H1 (cell line): ENCODE data around the gene SCARF1. TPM values are rescaled to one million over a fixed set of nuclear protein-coding genes. Genes with fewer than 3 reads are reported as not detected.

Experiments used
- CTCF ChIA-PET: fragments of 300-600 bp; sonication (Branson Sonifier 250); formaldehyde crosslinking; loops from one replicate; lab custom pipeline; 2021; ENCODE audit not compliant: partially characterized antibody; lab: Charles Lee
- POLR2A ChIA-PET: fragments of 300-600 bp; sonication (Branson Sonifier 250); formaldehyde crosslinking; loops from one replicate; lab custom pipeline; 2021; ENCODE audit warnings: inconsistent platforms; ENCODE audit not compliant: partially characterized antibody; lab: Charles Lee
- DNase-seq, 2 experiments: peaks; one replicate each; pipeline versions ENCODE4 v3.0.0 to v3.0.0-alpha.2; 2010 to 2022; ENCODE audit warnings: low spot score in 2 of 2, low read depth in 1 of 2, mixed read lengths in 1 of 2
- FAIRE-seq: peaks from 2 replicates; lab custom pipeline; 2011; peaks lifted over from hg19 to GRCh38; lab: Jason Lieb, UNC
- H2AFZ ChIP-seq: 2 replicates; pipeline ENCODE4 v1.8.1; 2012; ENCODE audit warnings: low read length, inconsistent platforms
- H2AK5ac ChIP-seq: 2 replicates; pipeline ENCODE4 v1.6.1; 2013; ENCODE audit warnings: low read depth, low read length
- H2BK120ac ChIP-seq: replicated peaks from 2 replicates; pipeline ENCODE3; 2013; ENCODE audit warnings: low read depth, low read length, inconsistent platforms
- H2BK12ac ChIP-seq: 2 replicates; pipeline ENCODE4 v1.6.1; 2013; ENCODE audit warnings: low read depth, low read length
- H2BK15ac ChIP-seq: 2 replicates; pipeline ENCODE4 v1.6.1; 2013; ENCODE audit warnings: low read length
- H2BK20ac ChIP-seq: 2 replicates; pipeline ENCODE4 v1.6.1; 2013; ENCODE audit warnings: low read length
- H2BK5ac ChIP-seq: 2 replicates; pipeline ENCODE4 v1.6.1; 2013; ENCODE audit warnings: low read depth, low read length
- H3K14ac ChIP-seq: 2 replicates; pipeline ENCODE4 v1.6.1; 2013; ENCODE audit warnings: inconsistent platforms; ENCODE audit not compliant: insufficient read length
- H3K18ac ChIP-seq: 2 replicates; pipeline ENCODE4 v1.6.1; 2013; ENCODE audit warnings: low read length; ENCODE audit errors: extremely low read depth
- H3K23ac ChIP-seq: 2 replicates; pipeline ENCODE4 v1.6.1; 2013; ENCODE audit warnings: inconsistent platforms; ENCODE audit not compliant: insufficient read length
- H3K23me2 ChIP-seq: 2 replicates; pipeline ENCODE4 v1.6.1; 2013; ENCODE audit warnings: low read depth, low read length
- H3K27ac ChIP-seq: 2 replicates; pipeline ENCODE4 v1.6.1; 2011; ENCODE audit warnings: low read depth, low read length, inconsistent platforms
- H3K27me3 ChIP-seq, 4 experiments: replicated peaks in 1 of 4; 1 replicate in 1 of 4; 2 replicates in 3 of 4; pipeline versions ENCODE4 v1.6.1 to v1.8.1; 2011 to 2013; ENCODE audit warnings: low read length in 3 of 4, mild to moderate bottlenecking in 3 of 4, inconsistent platforms in 2 of 4, mixed read lengths in 2 of 4, moderate library complexity in 1 of 4; ENCODE audit not compliant: control insufficient read depth in 3 of 4, insufficient read depth in 3 of 4; ENCODE audit errors: extremely low read depth in 1 of 4
- H3K36me3 ChIP-seq, 4 experiments: 2 replicates each; pipeline versions ENCODE4 v1.6.1 to v1.8.1; 2011 to 2013; ENCODE audit warnings: mild to moderate bottlenecking in 4 of 4, low read length in 3 of 4, moderate library complexity in 2 of 4, control low read depth in 1 of 4, inconsistent platforms in 1 of 4; ENCODE audit not compliant: insufficient read depth in 4 of 4, control insufficient read depth in 2 of 4
- H3K4ac ChIP-seq: replicated peaks from 2 replicates; pipeline ENCODE3; 2013; ENCODE audit warnings: low read length, low read depth, mixed read lengths, inconsistent platforms; ENCODE audit not compliant: insufficient read length
- H3K4me1 ChIP-seq, 4 experiments: replicated peaks in 1 of 4; 1 replicate in 1 of 4; 2 replicates in 3 of 4; pipeline versions ENCODE4 v1.6.1 to v1.8.1; 2011 to 2013; ENCODE audit warnings: low read length in 3 of 4, inconsistent platforms in 2 of 4, mixed read lengths in 1 of 4; ENCODE audit not compliant: insufficient read depth in 4 of 4, control insufficient read depth in 3 of 4
- H3K4me2 ChIP-seq, 2 experiments: 2 replicates each; pipeline versions ENCODE4 v1.6.1 to v1.8.1; 2011 to 2013; ENCODE audit warnings: low read depth in 2 of 2, low read length in 2 of 2, control low read depth in 1 of 2, inconsistent platforms in 1 of 2, mild to moderate bottlenecking in 1 of 2; ENCODE audit not compliant: insufficient read depth in 1 of 2
- H3K4me3 ChIP-seq, 4 experiments: fragments of 200-600, 300-600 bp in 1 of 4; sonication (generic), shearing (Covaris generic), sonication (Bioruptor Twin) in 1 of 4; 2 replicates each; pipeline versions ENCODE4 v1.5.1 to v1.8.1; 2011 to 2016; ENCODE audit warnings: low read length in 4 of 4, low read depth in 3 of 4, control low read depth in 2 of 4, inconsistent platforms in 2 of 4, mild to moderate bottlenecking in 2 of 4, mixed read lengths in 1 of 4, moderate library complexity in 1 of 4; ENCODE audit not compliant: insufficient read depth in 2 of 4; ENCODE audit errors: extremely low read depth in 1 of 4
- H3K56ac ChIP-seq: replicated peaks from 2 replicates; pipeline ENCODE3; 2013; ENCODE audit warnings: low read depth, mild to moderate bottlenecking, mixed read lengths, low read length, inconsistent platforms; ENCODE audit not compliant: insufficient read length
- H3K79me1 ChIP-seq: 2 replicates; pipeline ENCODE4 v1.6.1; 2013; ENCODE audit warnings: low read depth, low read length, control low read depth
- H3K79me2 ChIP-seq, 2 experiments: 2 replicates each; pipeline versions ENCODE4 v1.6.1 to v1.8.1; 2012 to 2013; ENCODE audit warnings: low read length in 2 of 2, mild to moderate bottlenecking in 2 of 2, inconsistent platforms in 1 of 2; ENCODE audit not compliant: insufficient read depth in 2 of 2, control insufficient read depth in 1 of 2
- H3K9ac ChIP-seq, 4 experiments: replicated peaks in 1 of 4; 1 replicate in 1 of 4; 2 replicates in 3 of 4; pipeline versions ENCODE4 v1.6.1 to v1.8.1; 2011 to 2013; ENCODE audit warnings: low read depth in 3 of 4, low read length in 3 of 4, control low read depth in 2 of 4, mild to moderate bottlenecking in 2 of 4, moderate library complexity in 2 of 4, inconsistent platforms in 1 of 4; ENCODE audit errors: extremely low read depth in 1 of 4
- H3K9me3 ChIP-seq, 2 experiments: 2 replicates each; pipeline versions ENCODE4 v1.6.1 to v1.8.1; 2012 to 2013; ENCODE audit warnings: mild to moderate bottlenecking in 2 of 2, moderate library complexity in 2 of 2, control low read depth in 1 of 2, inconsistent platforms in 1 of 2, low read depth in 1 of 2, low read length in 1 of 2, mixed read lengths in 1 of 2; ENCODE audit not compliant: insufficient read depth in 2 of 2
- H4K20me1 ChIP-seq, 2 experiments: replicated peaks in 1 of 2; 2 replicates each; pipeline versions ENCODE3 to v1.8.1; 2011 to 2013; ENCODE audit warnings: inconsistent platforms in 2 of 2, low read length in 2 of 2, mild to moderate bottlenecking in 1 of 2; ENCODE audit not compliant: insufficient read depth in 2 of 2, control insufficient read depth in 1 of 2
- H4K5ac ChIP-seq: 2 replicates; pipeline ENCODE4 v1.6.1; 2013; ENCODE audit warnings: low read length, low read depth, mixed read lengths, inconsistent platforms; ENCODE audit not compliant: insufficient read length
- H4K8ac ChIP-seq: 2 replicates; pipeline ENCODE4 v1.8.0; 2013; ENCODE audit warnings: mild to moderate bottlenecking, moderate library complexity, low read length, inconsistent platforms; ENCODE audit not compliant: insufficient read depth; ENCODE audit errors: extremely low read depth
- H4K91ac ChIP-seq: replicated peaks from 2 replicates; pipeline ENCODE3; 2013; ENCODE audit warnings: low read length, mixed read lengths, inconsistent platforms; ENCODE audit not compliant: insufficient read length
- CHD2 ChIP-seq: IDR thresholded peaks from 2 replicates; pipeline ENCODE4 v1.6.1; 2012; ENCODE audit warnings: low read length, improper control_type of control experiment
- HDAC2 ChIP-seq, 2 experiments: fragments of 300-600 bp in 1 of 2; sonication (generic) in 1 of 2; IDR thresholded peaks; 2 replicates each; pipeline ENCODE4 v1.6.1; 2011 to 2012; ENCODE audit warnings: low read depth in 2 of 2, low read length in 2 of 2, mild to moderate bottlenecking in 2 of 2, moderate library complexity in 2 of 2, borderline replicate concordance in 1 of 2, inconsistent platforms in 1 of 2
- POU5F1 ChIP-seq: IDR thresholded peaks from 2 replicates; pipeline ENCODE4 v1.6.1; 2011; ENCODE audit warnings: low read depth, mild to moderate bottlenecking, low read length, moderate library complexity
- RAD21 ChIP-seq, 2 experiments: IDR thresholded peaks in 1 of 2; conservative IDR thresholded peaks in 1 of 2; 2 replicates each; pipeline ENCODE4 v1.6.1; 2011; ENCODE audit warnings: low read depth in 2 of 2, low read length in 2 of 2, improper control_type of control experiment in 1 of 2, inconsistent platforms in 1 of 2, mild to moderate bottlenecking in 1 of 2, moderate library complexity in 1 of 2
- SP2 ChIP-seq: IDR thresholded peaks from 2 replicates; pipeline ENCODE4 v1.6.1; 2012; ENCODE audit warnings: mild to moderate bottlenecking, low read length, inconsistent platforms
- SP4 ChIP-seq: IDR thresholded peaks from 2 replicates; pipeline ENCODE4 v1.6.1; 2012; ENCODE audit warnings: low read length, inconsistent platforms
- SRF ChIP-seq: IDR thresholded peaks from 2 replicates; pipeline ENCODE4 v1.6.1; 2011; ENCODE audit warnings: mild to moderate bottlenecking, low read depth, low read length, moderate library complexity
- WGBS, 2 experiments: shearing (Covaris generic) in 1 of 2; methylation state at CpG; one replicate each; pipeline versions ENCODE4 v1.1.6 to v1.1.7; 2013 to 2015; ENCODE audit warnings: low lambda C conversion rate in 2 of 2, mixed read lengths in 2 of 2, inconsistent platforms in 1 of 2, low coverage in 1 of 2, missing lambda C conversion rate in 1 of 2; ENCODE audit not compliant: insufficient replicate concordance in 2 of 2, insufficient coverage in 1 of 2, insufficient read length in 1 of 2; ENCODE audit errors: extremely low coverage in 1 of 2, missing lambda C conversion rate in 1 of 2; 5-methylcytosine and 5-hydroxymethylcytosine counted together
- polyA plus RNA-seq, 7 experiments: library from polyadenylated mRNA; depleted of rRNA in 3 of 7; stranded (reverse) in 5 of 7; unstranded in 2 of 7; fragments of >200 nt in 5 of 7; fragments of 200-250 nt in 2 of 7; gene quantifications; 1 replicate in 5 of 7; 2 replicates in 1 of 7; 4 replicates in 1 of 7; pipeline versions ENCODE4 v1.2.1 to v1.2.3, GENCODE V29; 2011 to 2013; ENCODE audit warnings: missing spikeins in 2 of 7, mixed read lengths in 2 of 7
- total RNA-seq: library from RNA; stranded (reverse); fragmentation: NEBNext Ultra II Directional; extraction: Animal tissue kit (Norgen Biotek cat#: 25700); gene quantifications from 2 replicates; pipeline ENCODE4 v1.2.1, GENCODE V29; 2021

The SCARF1 gene
- total and polyA plus RNA-seq, 2 of the 8 experiments (the other 6 are each of a cell fraction or from before 2014, with no cell fraction given), result 1.1 to 1.6 TPM

- no peak overlapping the region for H4K5ac ChIP-seq
- no peak overlapping the region for H3K4me2 ChIP-seq
- H2BK12ac ChIP-seq, result no peak overlapping the region
- no peaks in the 10 kb centered on the region for H4K20me1 ChIP-seq
- H3K23me2 ChIP-seq, result no peaks in the 10 kb centered on the region
- H3K23ac ChIP-seq, result no peak overlapping the region
- no peak overlapping the region for H2AFZ ChIP-seq
- no peak overlapping the region for H2BK15ac ChIP-seq
- H3K4ac ChIP-seq, result no peak overlapping the region
- H3K9me3 ChIP-seq, result peaks cover 0 to 12% of the 10 kb centered on the region in 2 experiments; a peak in 1 of 4 replicates
- no peak overlapping the region for H2BK120ac ChIP-seq
- no peak overlapping the region for H2BK20ac ChIP-seq
- no peak overlapping the region for H3K4me3 ChIP-seq
- H4K91ac ChIP-seq, result no peak overlapping the region
- no peak overlapping the region for H3K27ac ChIP-seq
- H2BK5ac ChIP-seq, result no peak overlapping the region
- no peaks in the 10 kb centered on the region for H3K27me3 ChIP-seq
- DNase-seq (no peak), FAIRE-seq (no peak)
- POLR2A ChIA-PET, result interaction anchor here (0.8 kb wide), 1 partner anchor 14 kb away, joined by 4 read pairs; no protein-coding TSS in a partner anchor
- no peaks in the 10 kb centered on the region for H3K4me1 ChIP-seq
- H3K79me1 ChIP-seq, result no peaks in the 10 kb centered on the region
- H3K14ac ChIP-seq, result no peak overlapping the region
- no peak overlapping the region for H2AK5ac ChIP-seq
- H3K79me2 ChIP-seq, result no peaks in the 10 kb centered on the region
- H3K36me3 ChIP-seq, result no peaks in the 10 kb centered on the region
- H3K56ac ChIP-seq, result no peak overlapping the region
- no peak overlapping the region for H4K8ac ChIP-seq
- H3K18ac ChIP-seq, result no peak overlapping the region
- WGBS, 2 experiments, result 83% methylated on average over 2 of the region's 8 CpGs; no CpG with 5 or more reads in 1 of the 2 experiments
- CTCF ChIA-PET, result interaction anchor here (0.9 to 1.2 kb wide), 2 partner anchors 93 to 158 kb away, joined by 3 read pairs; no protein-coding TSS in a partner anchor
- no peak overlapping the region for H3K9ac ChIP-seq
- no peak for TF ChIP-seq POU5F1
- no peak for TF ChIP-seq RAD21 (IDR thresholded peaks at IDR 0.05 in 1 of 2, conservative IDR thresholded peaks at IDR 0.05 in 1 of 2; ENCODE audit: low read depth in 2 of 2, low read length in 2 of 2)
- TF ChIP-seq SP4, result no peak
- TF ChIP-seq SP2, result no peak
- no peak for TF ChIP-seq HDAC2 (IDR thresholded peaks at IDR 0.05; ENCODE audit: borderline replicate concordance in 1 of 2, low read depth in 2 of 2, low read length in 2 of 2)
- no peak for TF ChIP-seq CHD2
- TF ChIP-seq SRF, result no peak
These were observed 45.2 kb upstream of the SCARF1 start for GRCh38 chr17:1690544-1691221.
